ENCODE results near the gene SCGB1D2.
"Not testable (repeated sequence)": the region's sequence is repeated elsewhere in the genome, so short reads cannot be mapped to it uniquely, and the experiment has no call there.

The SCGB1D2 gene, protein sequence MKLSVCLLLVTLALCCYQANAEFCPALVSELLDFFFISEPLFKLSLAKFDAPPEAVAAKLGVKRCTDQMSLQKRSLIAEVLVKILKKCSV
- total RNA-seq, result 0 reads per million in 2 donors

DNA sequence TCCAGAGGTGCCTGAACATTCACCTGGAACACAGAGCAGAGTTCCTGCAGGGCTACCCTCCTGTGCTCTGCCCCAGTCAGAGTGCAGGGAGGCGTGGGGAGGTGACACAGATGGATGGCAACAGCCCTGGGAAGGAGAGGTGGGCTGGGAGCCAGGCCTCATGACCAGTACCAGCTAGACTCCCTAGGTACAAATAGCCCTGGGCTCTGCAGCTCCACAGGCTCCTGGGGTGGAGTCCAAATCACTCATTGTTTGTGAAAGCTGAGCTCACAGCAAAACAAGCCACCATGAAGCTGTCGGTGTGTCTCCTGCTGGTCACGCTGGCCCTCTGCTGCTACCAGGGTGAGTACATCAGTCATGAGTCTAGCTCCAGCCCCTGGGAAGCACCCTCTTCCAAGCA, at the start of gene SCGB1D2:
TSS of gene SCGB1D2 (plus strand) at position 219 of the 400 bp plus-strand sequence. CDS start at position 288, 69 bp downstream.
- DNase-seq, result no peak

DNA sequence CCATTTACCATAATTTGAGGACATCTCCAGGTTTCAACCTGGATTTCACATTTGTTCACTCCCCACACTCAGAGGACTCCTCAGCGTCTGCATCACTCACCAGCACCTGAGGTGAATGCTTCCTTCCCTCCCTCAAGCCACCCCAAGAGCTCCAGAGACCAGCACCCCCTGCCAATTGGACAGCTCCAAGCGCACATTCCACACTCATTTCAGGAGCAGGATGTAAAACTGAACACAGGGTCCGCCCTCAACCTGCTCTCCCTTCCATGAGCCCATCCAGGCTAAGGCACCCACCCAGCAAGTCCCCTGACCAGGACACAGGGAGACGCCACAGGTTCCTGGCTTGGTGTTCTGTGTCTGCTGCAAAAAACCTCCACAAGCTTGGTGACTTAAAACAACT, 48.1 kb upstream of the SCGB1D2 start:
- DNase-seq, result no peak

DNA sequence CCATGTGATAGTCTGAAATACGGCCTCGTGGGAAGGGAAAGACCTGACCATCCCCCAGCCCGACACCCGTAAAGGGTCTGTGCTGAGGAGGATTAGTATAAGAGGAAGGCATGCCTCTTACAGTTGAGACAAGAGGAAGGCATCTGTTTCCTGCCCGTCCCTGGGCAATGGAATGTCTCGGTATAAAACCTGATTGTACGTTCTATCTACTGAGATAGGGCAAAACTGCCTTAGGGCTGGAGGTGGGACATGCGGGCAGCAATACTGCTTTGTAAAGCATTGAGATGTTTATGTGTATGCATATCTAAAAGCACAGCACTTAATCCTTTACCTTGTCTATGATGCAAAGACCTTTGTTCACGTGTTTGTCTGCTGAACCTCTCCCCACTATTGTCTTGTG, 47.0 kb upstream of the SCGB1D2 start:
- not testable (repeated sequence) for DNase-seq

DNA sequence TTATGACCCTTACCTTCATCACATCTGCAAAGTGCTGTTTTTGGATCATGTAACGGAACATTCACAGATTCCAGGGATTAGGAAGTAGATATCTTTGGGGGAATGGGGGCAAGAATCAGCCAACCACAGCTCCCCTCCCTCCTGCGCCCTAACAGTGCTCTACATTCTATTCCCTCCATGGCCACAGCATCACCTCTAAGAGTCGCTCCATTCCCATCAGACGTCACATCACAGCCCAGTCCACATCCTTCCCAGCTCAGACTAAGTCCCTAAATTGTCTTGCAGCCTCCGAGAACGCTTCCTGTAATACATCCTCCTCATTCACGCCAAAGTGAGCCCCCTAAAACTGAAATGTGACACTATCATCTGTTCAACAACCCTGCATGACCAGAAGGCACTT, 46.1 kb upstream of the SCGB1D2 start:
- DNase-seq, result no peak

DNA sequence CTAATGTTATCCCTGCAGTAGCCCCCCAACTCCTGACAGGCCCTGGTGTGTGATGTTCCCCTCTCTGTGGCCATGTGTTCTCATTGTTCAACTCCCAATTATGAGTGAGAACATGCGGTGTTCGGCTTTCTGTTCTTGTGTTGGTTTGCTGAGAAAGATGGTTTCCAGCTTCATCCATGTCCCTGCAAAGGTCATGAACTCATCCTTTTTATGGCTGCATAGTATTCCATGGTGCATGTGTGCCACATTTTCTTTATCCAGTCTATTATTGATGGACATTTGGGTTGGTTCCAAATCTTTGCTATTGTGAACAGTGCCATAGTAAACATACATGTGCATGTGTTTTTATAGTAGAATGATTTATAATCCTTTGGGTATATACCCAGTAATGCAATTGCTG, 44.6 kb upstream of the SCGB1D2 start:
- not testable (repeated sequence) for DNase-seq

DNA sequence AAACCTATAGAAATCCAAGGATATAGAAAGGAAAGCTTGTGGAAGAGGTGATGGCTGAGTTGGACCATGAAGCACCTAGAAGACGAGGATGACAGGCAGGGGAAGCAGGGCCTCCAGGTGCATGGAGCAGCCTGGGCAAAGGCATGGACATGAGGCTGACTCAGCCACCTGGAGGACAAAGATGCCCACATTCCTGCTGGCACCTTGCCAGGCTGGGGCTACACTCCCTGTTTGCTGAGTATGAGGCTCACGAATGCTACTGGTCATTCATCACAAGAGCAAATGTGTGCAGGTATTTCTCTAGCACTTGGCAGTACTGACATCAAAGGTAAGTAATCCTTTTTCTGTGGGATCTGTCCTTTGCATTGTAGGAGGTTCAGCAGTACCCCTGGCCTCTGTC, 40.7 kb upstream of the SCGB1D2 start:
- no peak for DNase-seq

DNA sequence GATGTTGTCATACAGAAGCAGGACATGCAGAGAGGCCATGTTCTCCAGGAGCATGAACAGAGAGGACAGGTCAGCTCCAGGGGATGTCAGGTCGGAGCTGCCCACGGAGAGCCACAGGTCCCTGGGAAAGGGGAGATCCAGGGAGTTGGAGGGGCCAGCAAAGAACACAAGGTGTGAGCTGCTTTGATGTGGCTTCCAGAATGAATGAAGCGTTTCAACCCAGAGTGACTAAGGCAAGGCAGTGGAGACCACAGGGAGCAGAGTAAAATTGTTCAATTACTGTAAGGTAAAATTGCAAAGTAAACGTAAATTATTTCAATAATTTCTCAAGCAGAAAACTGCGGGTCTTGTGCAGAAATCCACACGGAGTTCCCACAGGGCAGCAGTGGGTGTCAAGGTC, 39.1 kb upstream of the SCGB1D2 start:
- no peak for DNase-seq

DNA sequence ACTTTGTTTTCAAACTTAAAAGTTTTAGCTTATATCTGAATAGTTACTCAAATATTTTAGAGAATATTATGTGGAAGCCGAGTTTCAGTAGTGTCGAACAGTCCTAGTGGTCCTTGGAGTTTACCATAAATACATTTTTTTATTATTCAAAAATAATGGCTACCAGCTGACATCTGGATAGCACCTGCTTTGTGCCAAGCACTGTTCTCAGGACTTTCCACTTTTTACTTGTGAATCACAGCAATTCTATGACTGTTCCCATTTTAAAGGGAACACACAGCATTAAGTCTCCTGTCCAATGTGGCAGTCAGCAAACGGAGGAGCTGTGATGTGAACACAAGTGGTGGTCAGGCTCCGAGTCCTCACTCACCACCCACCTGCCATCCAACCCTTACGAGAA, 37.6 kb upstream of the SCGB1D2 start:
- no peak for DNase-seq

DNA sequence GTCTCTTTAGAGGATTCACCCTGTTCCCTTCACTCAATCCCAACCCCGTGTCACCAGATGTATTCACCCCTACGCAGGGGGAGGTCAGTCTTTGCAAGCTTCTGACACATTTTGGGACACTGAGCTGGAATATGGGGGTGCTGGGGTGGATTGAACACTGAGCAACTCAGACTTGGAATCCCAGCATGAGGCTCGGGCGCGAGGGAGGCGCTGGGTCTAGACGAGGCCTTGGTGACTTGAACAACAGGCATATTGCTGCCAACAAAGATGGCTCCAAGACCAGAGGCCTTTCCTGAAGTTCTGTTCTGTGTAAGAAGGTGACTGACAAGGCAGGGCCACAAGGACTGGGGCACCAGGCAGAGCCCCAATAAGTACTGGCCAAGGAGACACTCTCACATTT, 36.6 kb upstream of the SCGB1D2 start:
- DNase-seq, result no peak

DNA sequence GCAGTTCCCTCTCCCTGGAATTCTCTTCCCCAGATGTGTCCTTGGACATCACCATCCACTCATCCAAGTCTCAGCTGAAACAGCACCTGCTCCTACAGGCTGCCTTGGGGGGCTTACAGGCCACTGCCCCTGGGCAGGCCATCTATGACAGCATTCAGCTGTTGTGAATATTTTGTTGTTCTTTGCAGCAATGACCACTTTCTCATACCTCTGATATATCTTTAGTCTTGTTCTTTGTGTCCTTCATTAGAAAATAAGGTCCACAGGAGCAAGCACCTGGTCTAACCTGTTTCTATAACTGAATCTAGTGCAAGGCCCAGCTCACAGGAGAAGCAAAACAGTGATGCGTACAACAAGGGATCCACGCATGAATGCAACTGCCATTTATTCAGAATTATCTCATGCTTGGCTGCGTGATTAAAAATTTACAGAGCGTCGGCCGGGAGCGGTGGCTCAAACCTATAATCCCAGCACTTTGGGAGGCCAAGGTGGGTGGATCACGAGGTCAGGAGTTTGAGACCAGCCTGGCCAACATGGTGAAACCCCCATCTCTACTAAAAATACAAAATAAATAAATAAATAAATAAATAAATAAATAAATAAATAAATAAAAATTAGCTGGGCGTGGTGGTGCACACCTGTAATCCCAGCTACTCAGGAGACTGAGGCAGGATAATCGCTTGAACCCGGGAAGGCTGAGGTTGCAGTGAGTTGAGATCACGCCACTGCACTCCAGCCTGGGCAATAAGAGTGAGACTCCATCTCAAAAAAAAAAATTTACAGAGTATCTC, 35.6 kb upstream of the SCGB1D2 start:
- DNase-seq, result not testable (repeated sequence)

DNA sequence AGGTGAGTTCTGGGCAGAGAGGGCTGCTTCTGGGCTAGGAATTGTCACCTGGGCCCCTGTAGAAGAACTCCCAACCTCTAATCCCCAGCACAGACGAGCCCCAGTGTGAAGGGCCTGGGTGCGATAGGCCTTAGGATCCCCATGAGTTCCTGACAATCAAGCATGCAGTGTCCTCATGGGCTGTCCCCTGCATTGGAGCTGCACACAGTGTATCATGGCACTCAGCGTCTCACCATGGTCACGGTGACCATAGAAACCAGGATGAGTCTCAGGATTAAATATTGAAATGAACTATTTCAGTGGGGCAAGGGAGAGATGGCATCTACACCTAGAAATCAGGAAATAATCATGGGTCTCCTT, 33.3 kb upstream of the SCGB1D2 start:
- DNase-seq, result no peak

DNA sequence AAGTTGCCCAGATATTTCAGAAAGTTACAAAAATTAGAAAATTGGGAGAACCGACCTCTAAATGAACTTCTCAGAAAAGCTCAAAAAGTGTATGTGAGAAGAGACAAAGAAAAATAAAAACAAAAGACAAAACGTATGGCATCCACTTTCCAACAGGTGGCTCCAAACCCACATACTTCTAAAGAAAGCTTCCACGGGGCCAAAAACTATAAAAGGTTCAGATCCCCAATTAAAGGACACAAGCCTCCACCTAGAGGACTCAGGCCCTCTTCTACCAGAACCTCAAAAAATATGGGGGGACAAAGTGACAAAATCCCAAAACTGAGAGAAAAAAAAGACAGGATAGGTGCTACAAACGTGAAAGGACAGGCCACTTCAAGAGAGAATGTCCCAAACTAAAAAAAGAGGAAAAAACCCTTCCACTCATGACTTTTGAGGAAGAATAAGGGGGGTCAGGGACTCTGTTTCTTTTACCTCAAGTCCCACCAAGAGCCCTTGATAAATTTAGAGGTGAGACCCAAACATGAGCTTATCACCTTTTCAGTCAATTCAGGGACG, 24.8 kb upstream of the SCGB1D2 start:
- DNase-seq, result no peak

DNA sequence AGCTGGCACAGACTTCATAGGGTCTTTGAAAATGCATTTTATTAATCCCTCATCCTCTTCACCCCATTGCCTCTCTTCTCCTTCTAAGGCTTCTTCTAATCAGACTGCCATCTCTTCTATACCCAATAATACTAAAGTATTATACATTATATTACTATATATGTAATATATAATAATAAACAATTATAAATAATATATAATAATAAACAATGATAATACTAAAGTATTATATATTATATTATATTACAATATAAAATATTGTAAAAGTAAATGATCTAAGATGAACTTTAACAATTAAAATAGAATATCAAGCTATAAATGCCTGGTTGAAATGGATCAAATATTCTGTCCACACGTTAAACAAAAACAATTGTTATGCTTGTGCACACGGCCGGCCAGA, 20.5 kb upstream of the SCGB1D2 start:
- DNase-seq, result no peak

DNA sequence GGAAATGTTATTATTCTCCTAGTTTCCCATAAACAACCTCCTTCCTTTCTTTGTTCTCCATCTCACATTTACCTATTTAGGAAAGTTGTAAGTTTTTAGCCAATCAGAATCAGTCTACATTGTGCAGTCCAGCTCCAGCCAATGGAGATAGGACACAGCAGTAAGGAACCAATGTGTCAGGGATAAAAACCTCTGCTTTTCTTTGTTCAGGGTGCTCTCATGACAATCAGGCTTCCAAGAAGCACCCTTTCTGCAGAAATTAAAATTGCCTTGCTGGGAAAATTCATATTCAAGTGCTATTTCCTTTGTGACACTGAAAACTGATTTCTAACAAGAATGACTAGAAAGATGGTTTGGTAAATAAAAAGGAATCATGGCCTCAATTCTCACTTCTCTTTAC, 18.9 kb upstream of the SCGB1D2 start:
- no peak for DNase-seq

DNA sequence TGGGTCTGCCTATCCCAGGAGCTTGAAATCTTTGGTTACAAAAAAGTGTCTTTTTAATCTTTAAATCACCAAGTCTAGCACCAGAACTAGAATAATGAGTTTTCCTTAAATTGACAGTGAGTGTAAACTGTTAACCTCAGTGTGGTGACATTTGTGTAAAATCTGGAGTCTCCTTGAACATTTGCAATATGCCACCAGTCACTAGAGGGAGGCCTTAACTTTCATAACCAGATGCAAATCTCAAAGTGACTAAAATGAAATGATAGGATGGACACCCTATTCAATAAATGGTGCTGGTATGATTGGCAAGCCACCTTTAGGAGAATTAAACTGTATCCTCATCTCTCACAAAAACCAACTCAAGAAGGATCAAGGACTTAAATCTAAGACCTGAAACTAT, 8.3 kb upstream of the SCGB1D2 start:
- no peak for DNase-seq

DNA sequence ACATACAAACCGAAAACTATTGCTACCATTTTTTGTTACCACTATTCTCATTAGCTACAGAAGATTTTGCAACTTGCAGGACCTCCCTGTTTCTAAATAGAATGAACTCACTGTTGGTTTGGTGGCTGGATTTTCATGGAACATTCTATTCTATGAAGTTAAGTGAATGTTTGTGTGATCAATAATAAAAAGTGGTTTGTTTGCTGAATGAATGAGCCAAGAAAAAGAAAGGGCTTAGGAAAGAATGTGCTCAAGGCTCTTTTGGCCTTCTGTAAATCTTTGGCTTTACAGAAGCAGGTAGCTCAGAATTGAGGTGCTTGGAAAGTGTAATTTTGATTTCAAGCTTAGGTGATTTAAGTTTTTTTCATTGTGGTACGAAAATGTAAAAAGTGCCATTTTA, 5.9 kb upstream of the SCGB1D2 start:
- DNase-seq, result no peak

DNA sequence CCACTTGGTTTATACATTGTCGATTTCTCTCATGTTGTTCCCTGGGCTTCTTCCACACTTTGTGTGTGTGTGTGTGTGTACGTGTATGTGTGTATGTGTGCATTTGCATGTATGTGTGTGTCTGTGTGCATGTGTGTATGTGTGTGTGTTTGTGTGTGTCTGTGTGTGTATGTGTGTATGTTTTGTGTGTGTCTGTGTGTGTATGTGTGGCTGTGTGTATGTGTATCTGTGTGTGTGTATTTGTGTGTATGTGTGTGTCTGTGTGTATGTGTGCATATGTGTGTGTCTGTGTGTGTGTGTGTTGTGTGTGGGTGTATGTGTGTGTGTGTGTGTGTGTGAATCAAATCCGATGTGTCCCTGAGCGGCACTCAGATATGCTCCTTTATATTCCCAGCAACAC, 4.5 kb upstream of the SCGB1D2 start:
- no peak for DNase-seq

DNA sequence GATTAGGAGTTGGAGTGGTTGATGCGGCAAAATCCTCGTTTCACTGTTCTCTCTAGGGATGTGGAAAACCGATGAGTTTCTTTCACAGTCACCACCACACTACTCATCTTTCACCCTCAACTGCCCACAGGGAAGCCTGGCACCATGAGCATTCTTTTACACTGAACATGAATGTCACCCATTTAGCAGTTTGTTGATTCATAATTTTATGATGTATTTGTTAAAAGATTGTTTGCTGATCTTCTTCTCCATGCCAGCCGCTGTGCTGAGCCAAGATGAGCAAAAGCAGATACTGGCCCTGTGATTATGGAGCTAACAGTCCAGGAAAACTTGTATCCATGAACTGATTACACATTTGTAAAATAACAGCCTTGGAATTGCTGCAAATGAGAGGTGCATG, 3.9 kb upstream of the SCGB1D2 start:
- no peak for DNase-seq

DNA sequence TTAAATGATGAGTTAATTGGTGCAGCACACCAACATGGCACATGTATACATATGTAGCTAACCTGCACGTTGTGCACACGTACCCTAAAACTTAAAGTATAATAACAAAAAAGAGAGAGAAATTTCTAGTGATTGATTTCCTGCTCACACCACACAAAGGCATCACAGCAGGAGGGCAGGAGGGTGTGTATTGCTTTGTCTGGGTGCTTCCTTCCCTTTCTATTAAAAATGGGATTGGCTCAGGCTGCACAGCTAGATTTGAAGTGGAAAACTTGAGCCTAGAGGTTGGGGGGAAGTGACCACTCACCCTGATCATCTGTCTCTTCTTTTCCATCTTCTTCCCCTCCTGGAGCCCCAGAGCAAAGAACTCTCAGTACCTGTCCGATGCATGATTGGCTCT, 944 bp upstream of the SCGB1D2 start:
- no peak for DNase-seq

DNA sequence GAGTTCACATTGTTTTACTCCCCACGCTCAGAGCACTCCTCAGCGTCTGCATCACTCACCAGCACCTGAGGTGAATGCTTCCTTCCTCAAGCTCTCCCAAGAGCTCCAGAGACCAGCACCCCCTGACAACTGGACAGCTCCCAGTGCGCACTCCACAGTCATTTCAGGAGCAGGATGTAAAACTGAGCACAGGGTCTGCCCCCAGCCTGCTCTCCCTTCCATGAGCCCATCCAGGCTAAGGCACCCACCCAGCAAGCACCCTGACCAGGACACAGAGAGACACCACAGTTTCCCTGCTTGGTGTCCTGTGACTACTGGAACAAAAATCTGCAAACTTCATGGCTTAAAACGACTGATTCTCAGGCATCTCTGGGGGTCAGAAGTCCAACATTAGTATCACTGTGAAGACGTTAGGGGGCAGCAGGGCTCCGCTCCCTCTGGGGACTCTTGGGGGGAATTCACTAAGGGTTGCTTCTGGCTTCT, 3.3 kb downstream of the SCGB1D2 start:
- no peak for DNase-seq

DNA sequence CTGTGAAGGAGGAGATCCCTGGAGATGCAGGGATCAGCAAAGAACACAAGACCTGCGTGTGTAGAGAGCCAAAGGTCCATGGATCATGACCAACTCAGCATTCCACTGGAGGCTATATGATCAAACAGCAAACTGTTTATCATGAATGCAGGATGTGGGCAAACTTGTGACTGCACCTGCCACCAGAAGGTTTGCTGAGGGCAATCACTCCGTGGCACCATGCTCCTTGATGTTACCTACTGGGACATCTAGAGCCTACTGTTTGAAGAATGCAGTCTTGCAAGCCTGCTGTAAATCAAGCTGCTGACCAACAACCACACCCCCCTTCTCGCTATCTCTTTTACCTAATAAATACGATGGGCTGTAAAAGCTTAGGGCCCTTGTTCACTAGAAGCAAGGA, 9.7 kb downstream of the SCGB1D2 start:
- DNase-seq, result no peak

DNA sequence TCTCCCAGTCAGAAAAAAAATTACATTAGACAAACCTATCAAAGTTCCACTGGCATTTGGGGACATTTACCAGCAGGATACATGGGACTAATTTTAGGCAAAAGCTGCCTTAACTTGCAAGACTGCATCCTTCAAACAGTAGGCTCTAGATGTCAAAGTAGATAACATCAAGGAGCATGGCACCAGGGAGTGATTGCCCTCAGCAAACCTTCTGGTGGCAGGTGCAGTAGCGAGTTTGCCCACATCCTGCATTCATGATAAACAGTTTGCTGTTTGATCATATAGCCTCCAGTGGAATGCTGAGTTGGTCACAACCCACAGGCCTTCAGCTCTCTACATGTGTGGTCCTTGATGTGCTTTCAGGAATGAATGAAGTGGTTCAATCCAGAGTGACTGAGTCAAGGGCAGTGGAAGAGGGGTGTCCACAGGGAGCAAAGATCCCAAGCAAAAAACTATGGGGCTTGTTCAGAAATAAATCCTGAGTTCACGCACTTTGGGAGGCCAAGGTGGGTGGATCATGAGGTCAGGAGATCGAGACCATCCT, 12.0 kb downstream of the SCGB1D2 start:
- no peak for DNase-seq

DNA sequence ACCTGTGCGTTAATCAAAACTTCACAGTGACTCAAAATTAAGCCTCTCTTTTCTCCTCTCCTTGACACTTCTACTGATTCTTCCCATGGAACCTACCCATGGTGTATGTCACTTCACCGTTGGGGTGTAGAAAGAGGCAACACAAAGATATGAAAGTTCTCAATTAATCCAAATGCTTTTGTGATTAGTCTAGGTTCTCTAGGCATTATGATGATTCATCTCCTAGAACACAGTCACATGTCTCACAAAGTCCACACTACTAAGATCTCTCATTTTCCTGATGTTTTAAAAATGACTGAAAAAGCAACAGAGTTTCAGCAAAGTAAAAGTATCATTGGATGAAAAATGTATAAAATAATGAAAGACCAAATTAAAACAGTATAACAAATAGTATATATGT, 14.2 kb downstream of the SCGB1D2 start:
- DNase-seq, result no peak

DNA sequence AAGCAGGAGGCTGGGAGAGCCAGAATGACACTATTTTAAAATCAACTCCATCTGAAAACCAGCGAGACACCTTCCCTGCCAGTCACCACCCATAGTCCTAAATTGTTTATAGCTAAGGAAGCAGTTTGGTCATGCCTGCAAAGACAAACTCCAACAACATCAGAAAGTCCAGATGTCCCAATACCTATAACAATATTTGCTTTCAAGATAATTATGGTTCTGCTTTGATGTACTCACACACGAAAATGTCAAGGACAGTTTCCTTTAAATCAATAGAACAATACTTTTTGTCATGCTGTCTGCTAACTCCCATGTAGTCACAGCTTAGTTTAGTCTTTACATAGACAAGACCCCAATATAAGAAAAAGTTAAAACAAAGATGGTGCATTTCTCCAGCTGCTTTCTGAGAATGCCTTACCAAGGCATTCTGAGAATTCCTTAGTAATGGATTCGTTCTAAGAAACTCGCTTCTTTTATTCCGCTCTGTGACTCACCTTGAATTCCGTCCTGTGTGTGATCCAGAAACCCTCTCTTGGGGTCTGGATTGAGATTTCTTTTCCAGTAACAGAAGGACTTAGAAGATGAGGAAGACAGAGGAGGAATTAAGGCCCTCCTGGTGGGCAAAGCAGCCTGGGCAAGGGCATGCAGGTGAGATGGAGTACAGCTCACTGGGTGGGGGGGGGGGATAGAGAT, 18.4 kb downstream of the SCGB1D2 start:
- no peak for DNase-seq

Data from T-helper 9 cell (primary cell).